Measurements from ENCODE around the gene UBAP2L.

- TF ChIP-seq, protein P1, sequence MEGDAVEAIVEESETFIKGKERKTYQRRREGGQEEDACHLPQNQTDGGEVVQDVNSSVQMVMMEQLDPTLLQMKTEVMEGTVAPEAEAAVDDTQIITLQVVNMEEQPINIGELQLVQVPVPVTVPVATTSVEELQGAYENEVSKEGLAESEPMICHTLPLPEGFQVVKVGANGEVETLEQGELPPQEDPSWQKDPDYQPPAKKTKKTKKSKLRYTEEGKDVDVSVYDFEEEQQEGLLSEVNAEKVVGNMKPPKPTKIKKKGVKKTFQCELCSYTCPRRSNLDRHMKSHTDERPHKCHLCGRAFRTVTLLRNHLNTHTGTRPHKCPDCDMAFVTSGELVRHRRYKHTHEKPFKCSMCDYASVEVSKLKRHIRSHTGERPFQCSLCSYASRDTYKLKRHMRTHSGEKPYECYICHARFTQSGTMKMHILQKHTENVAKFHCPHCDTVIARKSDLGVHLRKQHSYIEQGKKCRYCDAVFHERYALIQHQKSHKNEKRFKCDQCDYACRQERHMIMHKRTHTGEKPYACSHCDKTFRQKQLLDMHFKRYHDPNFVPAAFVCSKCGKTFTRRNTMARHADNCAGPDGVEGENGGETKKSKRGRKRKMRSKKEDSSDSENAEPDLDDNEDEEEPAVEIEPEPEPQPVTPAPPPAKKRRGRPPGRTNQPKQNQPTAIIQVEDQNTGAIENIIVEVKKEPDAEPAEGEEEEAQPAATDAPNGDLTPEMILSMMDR (IDR thresholded peaks at IDR 0.05; ENCODE audit: insufficient read depth, low read depth, low read length): no peak
- no peak for TF ChIP-seq EZH2 (IDR thresholded peaks at IDR 0.05; ENCODE audit: insufficient read depth, low read length)
These were observed 7.5 kb upstream of the UBAP2L start for GRCh38 chr1:154213274-154213673.
